ENCODE measurements around the gene SYNPR.

SYNPR gene

DNA sequence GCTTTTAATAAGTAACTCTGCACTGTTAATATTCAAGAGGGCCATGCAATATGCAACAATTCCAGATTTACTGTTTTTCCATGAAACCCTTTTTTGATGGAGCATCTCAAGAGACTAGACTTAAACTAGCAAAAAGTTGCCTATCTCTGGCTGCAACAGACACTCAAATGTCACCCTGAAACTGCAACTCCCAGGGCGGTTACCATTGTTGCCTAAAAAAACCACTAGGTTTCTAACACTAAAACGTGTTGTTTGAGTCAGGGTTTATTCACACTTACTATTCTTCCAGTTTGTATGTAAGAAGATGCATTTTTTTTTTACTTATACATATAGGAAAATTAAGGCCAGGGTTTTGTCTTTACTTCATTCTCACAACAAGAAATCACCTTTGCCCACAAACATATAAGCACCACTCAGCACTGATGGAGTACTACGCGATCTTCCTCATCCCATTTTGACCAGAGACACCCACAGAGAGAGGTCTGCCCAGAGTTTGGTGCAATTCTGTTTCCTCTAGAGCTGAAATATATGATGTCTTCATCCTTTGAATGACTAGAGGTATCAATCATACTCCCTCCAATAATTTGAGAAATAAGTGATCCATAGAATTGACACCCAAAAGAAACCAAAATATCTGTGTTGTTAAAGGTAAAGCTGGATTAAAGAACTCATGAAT, 250.4 kb downstream of the SYNPR start:
- Histone ChIP-seq H3K36me3 (ENCODE audit: control insufficient read depth, insufficient read depth, low read length) (no peaks in the 10 kb centered on the region), H3K9ac (ENCODE audit: low read length) (no peak overlapping the region), H3K4me3 (ENCODE audit: low read length) (no peak overlapping the region), H3K27me3 (ENCODE audit: control insufficient read depth, insufficient read depth, low read length) (no peaks in the 10 kb centered on the region), H3K27ac (ENCODE audit: low read depth, low read length) (no peak overlapping the region), H3K4me1 (ENCODE audit: control insufficient read depth, insufficient read depth, low read length) (no peaks in the 10 kb centered on the region)

DNA sequence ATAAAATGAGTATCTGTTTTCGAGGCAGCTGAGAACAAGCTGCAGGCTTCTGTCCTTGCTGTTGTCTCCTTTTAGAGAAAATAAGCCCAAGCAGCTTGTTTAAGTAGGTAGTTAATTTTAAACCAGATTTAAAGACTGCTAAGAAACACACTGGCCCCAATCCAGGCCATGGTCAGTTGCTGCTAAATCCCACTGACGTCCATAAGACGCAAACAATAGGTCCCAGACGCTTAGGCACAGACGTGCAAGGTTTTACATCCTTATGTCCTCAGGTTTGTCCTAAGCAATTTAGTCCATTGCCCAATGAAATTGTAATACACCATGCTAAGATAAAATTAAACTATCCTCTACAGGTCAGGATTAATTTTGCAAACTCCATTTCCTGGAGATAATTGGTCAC, 254.4 kb downstream of the SYNPR start:
- no peaks in the 10 kb centered on the region for H3K27me3 ChIP-seq (ENCODE audit: control insufficient read depth, insufficient read depth, low read length)
- H3K4me3 ChIP-seq (ENCODE audit: low read length): no peak overlapping the region
- no peaks in the 10 kb centered on the region for H3K36me3 ChIP-seq (ENCODE audit: control insufficient read depth, insufficient read depth, low read length)
- no peak overlapping the region for H3K27ac ChIP-seq (ENCODE audit: low read depth, low read length)
- no peaks in the 10 kb centered on the region for H3K4me1 ChIP-seq (ENCODE audit: control insufficient read depth, insufficient read depth, low read length)
- no peak overlapping the region for H3K9ac ChIP-seq (ENCODE audit: low read length)

DNA sequence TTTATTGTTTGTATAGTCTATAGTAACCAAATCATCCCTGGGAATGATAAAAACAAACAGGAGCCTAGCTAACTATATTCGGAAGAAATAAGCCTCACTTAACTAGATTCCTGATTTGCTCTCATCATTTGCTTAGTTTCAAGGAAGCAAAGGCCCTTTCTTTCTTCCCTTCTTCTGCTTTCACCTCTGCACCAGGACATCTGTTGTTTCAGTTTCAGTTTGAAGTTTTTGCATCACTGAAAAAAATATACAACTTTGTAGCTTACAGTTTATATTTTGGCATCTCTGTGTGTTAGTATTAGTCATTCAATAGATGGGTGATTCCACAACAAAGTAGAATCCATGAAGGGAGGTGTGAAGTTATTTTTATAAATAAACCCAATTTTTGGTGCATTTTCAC, 260.8 kb downstream of the SYNPR start:
- Histone ChIP-seq H3K36me3 (ENCODE audit: control insufficient read depth, insufficient read depth, low read length) (no peaks in the 10 kb centered on the region), H3K4me3 (ENCODE audit: low read length) (no peak overlapping the region), H3K4me1 (ENCODE audit: control insufficient read depth, insufficient read depth, low read length) (no peaks in the 10 kb centered on the region), H3K27ac (ENCODE audit: low read depth, low read length) (no peak overlapping the region), H3K27me3 (ENCODE audit: control insufficient read depth, insufficient read depth, low read length) (no peaks in the 10 kb centered on the region), H3K9ac (ENCODE audit: low read length) (no peak overlapping the region)

DNA sequence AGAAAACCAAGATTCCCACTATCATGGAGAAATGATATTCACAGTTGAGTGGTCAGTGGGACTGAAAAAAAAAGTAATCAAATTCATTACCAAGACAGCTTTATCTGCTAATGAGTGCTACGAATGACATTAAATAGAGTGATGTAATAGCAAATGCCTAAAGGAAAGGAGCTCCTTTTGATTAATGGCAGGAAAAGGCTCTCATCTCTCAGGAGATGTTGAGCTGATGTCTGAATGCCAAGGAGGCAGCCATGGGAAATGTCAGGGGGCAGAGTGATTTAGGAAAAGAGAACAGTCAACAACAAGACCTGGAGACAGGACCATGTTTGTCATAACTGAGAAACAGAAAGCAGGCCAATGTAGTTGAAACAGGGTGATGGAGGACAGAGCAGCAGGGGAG, 277.7 kb downstream of the SYNPR start:
- no peaks in the 10 kb centered on the region for H3K4me1 ChIP-seq (ENCODE audit: control insufficient read depth, insufficient read depth, low read length)
- no peaks in the 10 kb centered on the region for H3K36me3 ChIP-seq (ENCODE audit: control insufficient read depth, insufficient read depth, low read length)
- no peaks in the 10 kb centered on the region for H3K27me3 ChIP-seq (ENCODE audit: control insufficient read depth, insufficient read depth, low read length)
- no peak overlapping the region for H3K4me3 ChIP-seq (ENCODE audit: low read length)
- H3K27ac ChIP-seq (ENCODE audit: low read depth, low read length): no peak overlapping the region
- no peak overlapping the region for H3K9ac ChIP-seq (ENCODE audit: low read length)

DNA sequence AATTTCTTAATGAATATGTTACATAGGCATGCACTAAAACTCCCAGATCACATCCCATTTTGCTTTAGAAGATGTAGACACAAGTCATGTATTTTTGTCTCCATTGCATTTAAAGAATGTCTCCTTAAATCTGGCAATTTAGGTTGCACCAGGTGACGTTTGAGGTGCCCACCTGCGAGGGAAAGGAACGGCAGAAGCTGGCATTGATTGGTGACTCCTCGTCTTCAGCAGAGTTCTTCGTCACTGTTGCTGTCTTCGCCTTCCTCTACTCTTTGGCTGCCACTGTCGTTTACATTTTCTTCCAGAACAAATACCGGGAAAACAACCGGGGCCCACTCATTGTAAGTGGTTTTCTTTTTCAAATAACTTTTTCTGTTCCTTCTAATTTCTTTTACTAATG, 278.3 kb downstream of the SYNPR start:
- no peak overlapping the region for H3K27ac ChIP-seq (ENCODE audit: low read depth, low read length)
- H3K36me3 ChIP-seq (ENCODE audit: control insufficient read depth, insufficient read depth, low read length): no peaks in the 10 kb centered on the region
- H3K4me3 ChIP-seq (ENCODE audit: low read length): no peak overlapping the region
- no peaks in the 10 kb centered on the region for H3K27me3 ChIP-seq (ENCODE audit: control insufficient read depth, insufficient read depth, low read length)
- no peak overlapping the region for H3K9ac ChIP-seq (ENCODE audit: low read length)
- H3K4me1 ChIP-seq (ENCODE audit: control insufficient read depth, insufficient read depth, low read length): no peaks in the 10 kb centered on the region

DNA sequence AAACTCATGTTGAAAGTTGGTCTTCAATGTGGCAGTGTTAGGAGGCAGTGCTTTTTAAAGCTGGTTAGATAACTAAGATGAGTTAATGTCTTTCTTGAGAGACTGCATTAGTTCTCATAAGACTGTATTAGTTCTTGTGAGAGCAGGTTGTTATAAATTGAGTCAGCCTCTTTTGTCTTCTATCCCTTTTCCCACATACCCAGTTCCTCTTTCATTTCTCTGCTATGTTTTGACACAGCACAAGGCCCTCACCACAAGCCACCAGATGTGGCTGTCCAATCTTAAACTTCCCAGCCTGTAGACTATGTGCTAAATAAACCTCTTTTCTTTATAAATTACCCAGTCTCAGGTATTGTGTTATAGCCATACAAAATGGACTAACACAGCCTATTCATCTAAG, 279.8 kb downstream of the SYNPR start:
- no peak overlapping the region for H3K4me3 ChIP-seq (ENCODE audit: low read length)
- H3K27me3 ChIP-seq (ENCODE audit: control insufficient read depth, insufficient read depth, low read length): no peaks in the 10 kb centered on the region
- H3K4me1 ChIP-seq (ENCODE audit: control insufficient read depth, insufficient read depth, low read length): no peaks in the 10 kb centered on the region
- H3K27ac ChIP-seq (ENCODE audit: low read depth, low read length): no peak overlapping the region
- no peaks in the 10 kb centered on the region for H3K36me3 ChIP-seq (ENCODE audit: control insufficient read depth, insufficient read depth, low read length)
- H3K9ac ChIP-seq (ENCODE audit: low read length): no peak overlapping the region

DNA sequence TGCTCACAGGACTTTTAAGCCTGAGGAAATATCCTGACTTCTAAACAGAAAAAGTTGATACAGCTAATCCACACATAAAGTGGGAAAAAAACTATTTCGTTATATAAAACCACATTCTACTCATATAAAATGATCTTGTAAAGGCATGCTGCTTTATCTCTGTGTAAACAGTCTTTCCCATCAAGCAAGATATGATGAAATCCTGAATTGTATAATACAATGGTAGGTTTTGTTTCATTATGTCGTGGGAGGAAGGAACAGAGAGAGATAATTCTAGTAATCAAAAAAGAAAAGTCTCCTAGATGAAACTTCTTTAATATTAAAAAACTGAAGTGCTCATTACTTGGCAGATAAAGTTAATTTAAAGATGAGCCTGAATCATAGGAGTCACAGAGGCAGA, 281.8 kb downstream of the SYNPR start:
- H3K27ac ChIP-seq (ENCODE audit: low read depth, low read length): no peak overlapping the region
- H3K4me1 ChIP-seq (ENCODE audit: control insufficient read depth, insufficient read depth, low read length): no peaks in the 10 kb centered on the region
- no peaks in the 10 kb centered on the region for H3K27me3 ChIP-seq (ENCODE audit: control insufficient read depth, insufficient read depth, low read length)
- no peak overlapping the region for H3K4me3 ChIP-seq (ENCODE audit: low read length)
- no peaks in the 10 kb centered on the region for H3K36me3 ChIP-seq (ENCODE audit: control insufficient read depth, insufficient read depth, low read length)
- H3K9ac ChIP-seq (ENCODE audit: low read length): no peak overlapping the region

DNA sequence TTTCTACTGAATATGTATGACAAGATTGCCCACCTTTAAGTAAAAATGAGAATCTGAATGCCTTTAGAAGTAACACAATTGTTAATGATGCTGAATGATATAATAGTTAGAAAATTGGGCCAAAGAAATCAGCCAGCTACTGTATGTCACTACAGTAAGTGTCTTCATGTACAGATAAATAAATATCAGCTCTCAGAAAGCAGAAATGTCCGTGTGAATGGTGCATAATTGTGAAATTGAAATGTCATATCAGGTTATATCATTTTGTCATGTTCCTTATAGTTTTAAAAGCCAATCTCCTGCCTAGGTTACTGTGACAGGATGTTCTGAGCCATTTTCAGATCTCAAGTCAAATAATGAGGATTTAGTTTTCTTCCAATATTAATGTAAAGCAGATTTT, 283.8 kb downstream of the SYNPR start:
- Histone ChIP-seq H3K4me3 (ENCODE audit: low read length) (no peak overlapping the region), H3K27me3 (ENCODE audit: control insufficient read depth, insufficient read depth, low read length) (no peaks in the 10 kb centered on the region), H3K36me3 (ENCODE audit: control insufficient read depth, insufficient read depth, low read length) (no peaks in the 10 kb centered on the region), H3K27ac (ENCODE audit: low read depth, low read length) (no peak overlapping the region), H3K9ac (ENCODE audit: low read length) (no peak overlapping the region), H3K4me1 (ENCODE audit: control insufficient read depth, insufficient read depth, low read length) (no peaks in the 10 kb centered on the region)

DNA sequence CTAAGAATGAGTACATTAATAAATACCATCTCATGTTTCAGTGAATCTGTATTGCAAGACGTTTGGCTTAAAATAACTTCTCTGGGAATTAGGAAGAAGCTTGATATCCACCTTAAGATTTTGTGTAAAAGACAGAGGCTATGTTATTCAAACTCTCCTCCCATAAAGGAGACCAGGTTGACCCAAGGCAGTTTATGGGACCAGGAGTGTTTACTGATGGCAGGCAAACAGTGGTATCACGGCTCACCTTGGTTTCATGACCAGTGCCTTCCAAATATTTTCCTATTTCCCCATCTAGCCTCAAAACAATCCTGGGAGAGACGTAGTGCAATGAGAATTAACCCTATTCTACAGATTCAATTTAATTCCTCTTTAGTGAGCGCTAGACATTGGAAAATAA, 284.2 kb downstream of the SYNPR start:
- Histone ChIP-seq H3K27me3 (ENCODE audit: control insufficient read depth, insufficient read depth, low read length) (no peaks in the 10 kb centered on the region), H3K36me3 (ENCODE audit: control insufficient read depth, insufficient read depth, low read length) (no peaks in the 10 kb centered on the region), H3K4me3 (ENCODE audit: low read length) (no peak overlapping the region), H3K4me1 (ENCODE audit: control insufficient read depth, insufficient read depth, low read length) (no peaks in the 10 kb centered on the region), H3K27ac (ENCODE audit: low read depth, low read length) (no peak overlapping the region), H3K9ac (ENCODE audit: low read length) (no peak overlapping the region)

DNA sequence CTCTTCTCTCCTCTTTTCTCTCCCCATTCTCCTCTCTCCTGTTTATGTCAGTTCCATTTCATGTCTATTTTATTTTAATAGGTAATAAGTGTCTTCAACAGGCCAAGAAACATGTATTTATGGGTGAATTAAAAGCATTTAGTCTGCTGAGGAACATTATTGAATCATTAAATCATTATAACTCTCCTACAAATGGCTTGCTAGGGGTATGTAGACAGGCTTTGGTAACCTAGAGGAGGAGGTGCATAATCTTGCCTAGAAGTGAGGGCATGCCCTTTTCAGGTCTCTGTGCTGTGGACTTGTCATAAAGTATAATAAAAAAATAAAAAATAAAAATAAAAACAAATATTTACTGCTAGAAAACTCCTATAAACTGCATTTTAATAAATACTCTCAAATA, 285.5 kb downstream of the SYNPR start:
- Histone ChIP-seq H3K4me3 (ENCODE audit: low read length) (no peak overlapping the region), H3K36me3 (ENCODE audit: control insufficient read depth, insufficient read depth, low read length) (no peaks in the 10 kb centered on the region), H3K27me3 (ENCODE audit: control insufficient read depth, insufficient read depth, low read length) (no peaks in the 10 kb centered on the region), H3K4me1 (ENCODE audit: control insufficient read depth, insufficient read depth, low read length) (no peaks in the 10 kb centered on the region), H3K9ac (ENCODE audit: low read length) (no peak overlapping the region), H3K27ac (ENCODE audit: low read depth, low read length) (no peak overlapping the region)

DNA sequence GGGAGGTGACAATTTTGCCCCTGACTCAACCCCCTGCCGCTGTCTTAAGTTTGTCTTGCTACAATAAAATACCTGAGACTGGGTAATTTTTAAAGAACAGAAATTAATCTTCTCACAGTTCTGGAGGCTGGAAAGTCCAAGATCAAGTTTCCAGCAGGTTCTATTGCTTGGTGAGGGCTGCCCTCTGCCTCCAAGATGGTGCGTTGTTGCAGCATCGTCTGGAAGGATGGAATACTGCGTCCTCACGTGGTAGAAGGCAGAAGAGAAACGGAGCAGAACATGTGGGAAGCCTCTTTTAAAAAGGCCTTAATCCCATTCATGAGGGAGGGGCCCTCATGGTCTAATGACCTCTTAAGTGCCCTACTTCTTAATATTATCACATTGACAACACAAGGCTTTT, 287.1 kb downstream of the SYNPR start:
- Histone ChIP-seq H3K4me3 (ENCODE audit: low read length) (no peak overlapping the region), H3K27ac (ENCODE audit: low read depth, low read length) (no peak overlapping the region), H3K27me3 (ENCODE audit: control insufficient read depth, insufficient read depth, low read length) (no peaks in the 10 kb centered on the region)

DNA sequence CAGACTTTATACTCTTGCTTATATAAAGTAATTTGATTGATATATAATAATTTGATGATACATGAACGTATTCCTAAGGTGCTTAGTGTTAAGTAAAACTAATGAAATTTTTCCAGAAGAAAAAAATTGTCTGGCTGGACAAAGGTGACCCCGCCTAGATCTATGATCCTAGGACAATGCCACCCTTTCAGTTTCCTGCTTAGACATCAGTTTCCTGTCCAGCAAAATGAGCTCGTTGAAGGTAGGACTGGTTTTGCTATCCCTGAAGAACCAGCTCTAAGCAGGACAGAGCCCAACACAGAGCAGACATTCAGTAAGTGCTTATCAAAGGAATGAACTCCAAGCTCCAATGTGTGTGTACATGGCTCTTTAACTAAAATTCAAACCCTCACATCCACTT, 293.6 kb downstream of the SYNPR start:
- no peaks in the 10 kb centered on the region for H3K4me1 ChIP-seq (ENCODE audit: control insufficient read depth, insufficient read depth, low read length)
- no peak overlapping the region for H3K27ac ChIP-seq (ENCODE audit: low read depth, low read length)
- H3K27me3 ChIP-seq (ENCODE audit: control insufficient read depth, insufficient read depth, low read length): no peaks in the 10 kb centered on the region
- no peak overlapping the region for H3K9ac ChIP-seq (ENCODE audit: low read length)
- H3K36me3 ChIP-seq (ENCODE audit: control insufficient read depth, insufficient read depth, low read length): no peaks in the 10 kb centered on the region
- no peak overlapping the region for H3K4me3 ChIP-seq (ENCODE audit: low read length)

More for the DNA sequence above, 287.1 kb downstream of the SYNPR start:
- no peak overlapping the region for H3K9ac ChIP-seq (ENCODE audit: low read length)
- no peaks in the 10 kb centered on the region for H3K4me1 ChIP-seq (ENCODE audit: control insufficient read depth, insufficient read depth, low read length)
- no peaks in the 10 kb centered on the region for H3K36me3 ChIP-seq (ENCODE audit: control insufficient read depth, insufficient read depth, low read length)

DNA sequence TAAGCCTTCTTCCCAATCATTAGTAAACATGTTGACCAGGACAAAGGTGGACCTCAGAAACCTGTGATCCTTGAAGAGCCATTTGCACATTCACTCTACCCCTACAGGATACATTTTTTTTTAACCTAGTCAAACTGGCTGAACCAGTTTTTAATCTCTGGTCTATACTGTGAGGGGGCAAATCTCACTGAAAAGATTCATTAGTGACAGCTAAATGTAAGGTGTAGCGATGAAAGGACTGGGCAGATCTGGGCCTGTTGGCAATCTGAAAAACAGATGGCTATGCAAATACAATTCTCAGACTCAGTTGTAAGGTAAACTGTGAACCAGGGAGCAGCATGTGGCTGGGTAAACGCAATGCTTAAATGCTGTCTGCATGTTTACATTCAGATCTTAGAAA, 298.7 kb downstream of the SYNPR start:
- Histone ChIP-seq H3K36me3 (ENCODE audit: control insufficient read depth, insufficient read depth, low read length) (no peaks in the 10 kb centered on the region), H3K9ac (ENCODE audit: low read length) (no peak overlapping the region), H3K27me3 (ENCODE audit: control insufficient read depth, insufficient read depth, low read length) (no peaks in the 10 kb centered on the region), H3K4me1 (ENCODE audit: control insufficient read depth, insufficient read depth, low read length) (no peaks in the 10 kb centered on the region), H3K27ac (ENCODE audit: low read depth, low read length) (no peak overlapping the region), H3K4me3 (ENCODE audit: low read length) (no peak overlapping the region)
